Mammary epithelial cell (primary cell): ENCODE measurements around the gene OR2C3.

Source experiments
- CTCF ChIP-seq, 2 donors: IDR thresholded peaks in 1 of 2; conservative IDR thresholded peaks in 1 of 2; 2 replicates each; pipeline ENCODE4 v1.5.1; 2011 to 2012; ENCODE audit warnings: inconsistent platforms in 2 of 2, low read length in 2 of 2, mild to moderate bottlenecking in 2 of 2, control low read depth in 1 of 2, low read depth in 1 of 2; ENCODE audit not compliant: insufficient read depth in 1 of 2; ENCODE audit errors: extremely low read depth in 1 of 2
- EZH2 ChIP-seq: IDR thresholded peaks from 2 replicates; pipeline ENCODE4 v1.6.1; 2012; ENCODE audit warnings: low read length, inconsistent platforms, borderline replicate concordance

GRCh38 chr1:247576514-247576913 lies 40.3 kb upstream of the OR2C3 start:
- TF ChIP-seq CTCF (conservative IDR thresholded peaks at IDR 0.05 in 1 of 2, IDR thresholded peaks at IDR 0.05 in 1 of 2; ENCODE audit: extremely low read depth in 1 of 2, insufficient read depth in 1 of 2, low read depth in 1 of 2, low read length in 2 of 2) (peak in 1 of 2 donors; percentile 35), EZH2 (no peak)
